Activated T-helper 2 cell treated with anti-CD3 and anti-CD28 coated beads, Interferon-gamma antibody, Interleukin-2, Interleukin-4, amounts not matched to agents 10 μg/mL and 5 μg/mL and 100 μg/mL, durations not matched to agents 14 hours and 24 hours and 36 hours (primary cell): Measurements from ENCODE around the gene EMILIN3. TPM values are rescaled to one million over a fixed set of nuclear protein-coding genes. Genes with fewer than 3 reads are reported as not detected.

ENCODE experiments used
- DNase-seq: peaks from one replicate; pipeline ENCODE4 v3.0.0; 2021; ENCODE audit warnings: low spot score
- H3K27ac Mint-ChIP-seq: one replicate; pipeline ENCODE4 v1.8.0; 2021; ENCODE audit warnings: mixed read lengths
- H3K27me3 Mint-ChIP-seq: one replicate; pipeline ENCODE4 v1.8.0; 2021; ENCODE audit warnings: low read depth, mixed read lengths
- H3K36me3 Mint-ChIP-seq: one replicate; pipeline ENCODE4 v1.8.0; 2021; ENCODE audit warnings: low read depth, mixed read lengths
- H3K4me1 Mint-ChIP-seq: one replicate; pipeline ENCODE4 v1.8.0; 2021; ENCODE audit warnings: low read depth, mixed read lengths
- H3K4me3 Mint-ChIP-seq: one replicate; pipeline ENCODE4 v1.8.0; 2021; ENCODE audit warnings: low read depth, mild to moderate bottlenecking, moderate library complexity, mixed read lengths
- H3K9me3 Mint-ChIP-seq: one replicate; pipeline ENCODE4 v1.8.0; 2021; ENCODE audit warnings: mixed read lengths
- intact Hi-C: fragments of 100-400 bp; cut with micrococcal nuclease; formaldehyde crosslinking; loops from one replicate; pipeline ENCODE4 v1.15.1; 2023
- total RNA-seq: library from RNA; stranded (reverse); gene quantifications from 2 replicates; pipeline ENCODE4 v1.2.3, GENCODE V29; 2022

EMILIN3 gene
- total RNA-seq, 1 donor from 2014 or later, result not detected

- no peaks in the 10 kb centered on the region for H3K9me3 Mint-ChIP-seq
- H3K4me3 Mint-ChIP-seq, result no peak overlapping the region
- intact Hi-C loops, result no loop called here
- no peak for DNase-seq
- H3K4me1 Mint-ChIP-seq, result peaks cover 2% of the 10 kb centered on the region
- H3K27me3 Mint-ChIP-seq, result peaks cover 22% of the 10 kb centered on the region
- H3K36me3 Mint-ChIP-seq, result no peaks in the 10 kb centered on the region
- H3K27ac Mint-ChIP-seq, result no peak overlapping the region
These were observed 14.1 kb upstream of the EMILIN3 start for GRCh38 chr20:41380551-41381193.

- no peaks in the 10 kb centered on the region for H3K9me3 Mint-ChIP-seq
- no peaks in the 10 kb centered on the region for H3K36me3 Mint-ChIP-seq
- intact Hi-C loops, result no loop called here
- no peak overlapping the region for H3K27ac Mint-ChIP-seq
- H3K4me3 Mint-ChIP-seq, result no peak overlapping the region
- peaks cover 2% of the 10 kb centered on the region for H3K4me1 Mint-ChIP-seq
- no peak for DNase-seq
- H3K27me3 Mint-ChIP-seq, result peaks cover 22% of the 10 kb centered on the region
These were observed 12.9 kb upstream of the EMILIN3 start for GRCh38 chr20:41379551-41379950.

- no peak for DNase-seq
- H3K4me3 Mint-ChIP-seq, result no peak overlapping the region
- H3K27ac Mint-ChIP-seq, result no peak overlapping the region
- no peaks in the 10 kb centered on the region for H3K36me3 Mint-ChIP-seq
- peaks cover 26% of the 10 kb centered on the region for H3K27me3 Mint-ChIP-seq
- intact Hi-C loops, result no loop called here
- H3K4me1 Mint-ChIP-seq, result peaks cover under 1% of the 10 kb centered on the region
- no peaks in the 10 kb centered on the region for H3K9me3 Mint-ChIP-seq
These were observed 10.7 kb upstream of the EMILIN3 start for GRCh38 chr20:41377275-41377674.

GRCh38 chr20:41376349-41376748 lies 9.7 kb upstream of the EMILIN3 start:
- no peaks in the 10 kb centered on the region for H3K4me1 Mint-ChIP-seq
- H3K27me3 Mint-ChIP-seq, result peaks cover 26% of the 10 kb centered on the region
- H3K9me3 Mint-ChIP-seq, result peaks cover 2% of the 10 kb centered on the region
- DNase-seq, result no peak
- no peak overlapping the region for H3K27ac Mint-ChIP-seq
- no peaks in the 10 kb centered on the region for H3K36me3 Mint-ChIP-seq
- H3K4me3 Mint-ChIP-seq, result no peak overlapping the region
- intact Hi-C loops, result no loop called here

- DNase-seq, result no peak
- Mint-ChIP-seq H3K27ac (no peak overlapping the region), H3K4me3 (no peak overlapping the region), H3K27me3 (peaks cover 26% of the 10 kb centered on the region), H3K9me3 (peaks cover 4% of the 10 kb centered on the region), H3K4me1 (no peaks in the 10 kb centered on the region), H3K36me3 (no peaks in the 10 kb centered on the region)
- intact Hi-C loops, result no loop called here
These were observed 9.2 kb upstream of the EMILIN3 start for GRCh38 chr20:41375846-41376245.

- H3K27ac Mint-ChIP-seq, result no peak overlapping the region
- H3K4me3 Mint-ChIP-seq, result no peak overlapping the region
- no peak for DNase-seq
- H3K9me3 Mint-ChIP-seq, result peaks cover 4% of the 10 kb centered on the region
- peaks cover 21% of the 10 kb centered on the region for H3K27me3 Mint-ChIP-seq
- no peaks in the 10 kb centered on the region for H3K36me3 Mint-ChIP-seq
- H3K4me1 Mint-ChIP-seq, result no peaks in the 10 kb centered on the region
- intact Hi-C loops, result no loop called here
These were observed 7.6 kb upstream of the EMILIN3 start for GRCh38 chr20:41373931-41374920.

GRCh38 chr20:41373251-41373783 lies 6.7 kb upstream of the EMILIN3 start:
- no peak overlapping the region for H3K27ac Mint-ChIP-seq
- H3K4me1 Mint-ChIP-seq, result no peaks in the 10 kb centered on the region
- intact Hi-C loops, result no loop called here
- peaks cover 4% of the 10 kb centered on the region for H3K9me3 Mint-ChIP-seq
- H3K4me3 Mint-ChIP-seq, result no peak overlapping the region
- H3K27me3 Mint-ChIP-seq, result peaks cover 23% of the 10 kb centered on the region
- H3K36me3 Mint-ChIP-seq, result no peaks in the 10 kb centered on the region
- DNase-seq, result no peak

- no peak overlapping the region for H3K4me3 Mint-ChIP-seq
- intact Hi-C loops, result no loop called here
- no peaks in the 10 kb centered on the region for H3K36me3 Mint-ChIP-seq
- H3K9me3 Mint-ChIP-seq, result peaks cover 4% of the 10 kb centered on the region
- DNase-seq, result no peak
- no peak overlapping the region for H3K27ac Mint-ChIP-seq
- H3K4me1 Mint-ChIP-seq, result no peaks in the 10 kb centered on the region
- H3K27me3 Mint-ChIP-seq, result peaks cover 27% of the 10 kb centered on the region
These were observed 4.8 kb upstream of the EMILIN3 start for GRCh38 chr20:41371371-41371770.

GRCh38 chr20:41370176-41370575 lies 3.6 kb upstream of the EMILIN3 start:
- Mint-ChIP-seq H3K4me1 (no peaks in the 10 kb centered on the region), H3K4me3 (no peak overlapping the region), H3K9me3 (peaks cover 4% of the 10 kb centered on the region), H3K36me3 (no peaks in the 10 kb centered on the region), H3K27ac (no peak overlapping the region), H3K27me3 (peaks cover 32% of the 10 kb centered on the region)
- DNase-seq, result no peak
- intact Hi-C loops, result no loop called here

- H3K27me3 Mint-ChIP-seq, result peaks cover 36% of the 10 kb centered on the region
- H3K9me3 Mint-ChIP-seq, result peaks cover 4% of the 10 kb centered on the region
- no peak for DNase-seq
- no peak overlapping the region for H3K27ac Mint-ChIP-seq
- no peaks in the 10 kb centered on the region for H3K4me1 Mint-ChIP-seq
- no peaks in the 10 kb centered on the region for H3K36me3 Mint-ChIP-seq
- no peak overlapping the region for H3K4me3 Mint-ChIP-seq
- intact Hi-C loops, result no loop called here
These were observed 3.1 kb upstream of the EMILIN3 start for GRCh38 chr20:41369673-41370072.

GRCh38 chr20:41367956-41368355 lies 1.3 kb upstream of the EMILIN3 start:
- DNase-seq, result no peak
- H3K4me3 Mint-ChIP-seq, result peak overlapping the region; percentile 13
- peaks cover 33% of the 10 kb centered on the region for H3K27me3 Mint-ChIP-seq
- H3K4me1 Mint-ChIP-seq, result no peaks in the 10 kb centered on the region
- intact Hi-C loops, result no loop called here
- H3K27ac Mint-ChIP-seq, result no peak overlapping the region
- no peaks in the 10 kb centered on the region for H3K36me3 Mint-ChIP-seq
- H3K9me3 Mint-ChIP-seq, result peaks cover 4% of the 10 kb centered on the region

GRCh38 chr20:41367393-41367695 lies 726 bp upstream of the EMILIN3 start:
- no peak for DNase-seq
- H3K4me1 Mint-ChIP-seq, result no peaks in the 10 kb centered on the region
- H3K36me3 Mint-ChIP-seq, result no peaks in the 10 kb centered on the region
- H3K27ac Mint-ChIP-seq, result no peak overlapping the region
- intact Hi-C loops, result no loop called here
- H3K27me3 Mint-ChIP-seq, result peaks cover 33% of the 10 kb centered on the region
- peaks cover 4% of the 10 kb centered on the region for H3K9me3 Mint-ChIP-seq
- H3K4me3 Mint-ChIP-seq, result peak overlapping the region; percentile 45
